H1 (cell line): ENCODE measurements around the gene ATE1. TPM values are rescaled to one million over a fixed set of nuclear protein-coding genes. Genes with fewer than 3 reads are reported as not detected.

Experiments
- CTCF ChIA-PET: fragments of 300-600 bp; sonication (Branson Sonifier 250); formaldehyde crosslinking; loops from one replicate; lab custom pipeline; 2021; ENCODE audit not compliant: partially characterized antibody; lab: Charles Lee
- POLR2A ChIA-PET: fragments of 300-600 bp; sonication (Branson Sonifier 250); formaldehyde crosslinking; loops from one replicate; lab custom pipeline; 2021; ENCODE audit warnings: inconsistent platforms; ENCODE audit not compliant: partially characterized antibody; lab: Charles Lee
- DNase-seq, 2 experiments: peaks; one replicate each; pipeline versions ENCODE4 v3.0.0 to v3.0.0-alpha.2; 2010 to 2022; ENCODE audit warnings: low spot score in 2 of 2, low read depth in 1 of 2, mixed read lengths in 1 of 2
- FAIRE-seq: peaks from 2 replicates; lab custom pipeline; 2011; peaks lifted over from hg19 to GRCh38; lab: Jason Lieb, UNC
- H2AFZ ChIP-seq: 2 replicates; pipeline ENCODE4 v1.8.1; 2012; ENCODE audit warnings: low read length, inconsistent platforms
- H2AK5ac ChIP-seq: 2 replicates; pipeline ENCODE4 v1.6.1; 2013; ENCODE audit warnings: low read depth, low read length
- H2BK120ac ChIP-seq: replicated peaks from 2 replicates; pipeline ENCODE3; 2013; ENCODE audit warnings: low read depth, low read length, inconsistent platforms
- H2BK12ac ChIP-seq: 2 replicates; pipeline ENCODE4 v1.6.1; 2013; ENCODE audit warnings: low read depth, low read length
- H2BK15ac ChIP-seq: 2 replicates; pipeline ENCODE4 v1.6.1; 2013; ENCODE audit warnings: low read length
- H2BK20ac ChIP-seq: 2 replicates; pipeline ENCODE4 v1.6.1; 2013; ENCODE audit warnings: low read length
- H2BK5ac ChIP-seq: 2 replicates; pipeline ENCODE4 v1.6.1; 2013; ENCODE audit warnings: low read depth, low read length
- H3K14ac ChIP-seq: 2 replicates; pipeline ENCODE4 v1.6.1; 2013; ENCODE audit warnings: inconsistent platforms; ENCODE audit not compliant: insufficient read length
- H3K18ac ChIP-seq: 2 replicates; pipeline ENCODE4 v1.6.1; 2013; ENCODE audit warnings: low read length; ENCODE audit errors: extremely low read depth
- H3K23ac ChIP-seq: 2 replicates; pipeline ENCODE4 v1.6.1; 2013; ENCODE audit warnings: inconsistent platforms; ENCODE audit not compliant: insufficient read length
- H3K23me2 ChIP-seq: 2 replicates; pipeline ENCODE4 v1.6.1; 2013; ENCODE audit warnings: low read depth, low read length
- H3K27ac ChIP-seq: 2 replicates; pipeline ENCODE4 v1.6.1; 2011; ENCODE audit warnings: low read depth, low read length, inconsistent platforms
- H3K27me3 ChIP-seq, 4 experiments: replicated peaks in 1 of 4; 1 replicate in 1 of 4; 2 replicates in 3 of 4; pipeline versions ENCODE4 v1.6.1 to v1.8.1; 2011 to 2013; ENCODE audit warnings: low read length in 3 of 4, mild to moderate bottlenecking in 3 of 4, inconsistent platforms in 2 of 4, mixed read lengths in 2 of 4, moderate library complexity in 1 of 4; ENCODE audit not compliant: control insufficient read depth in 3 of 4, insufficient read depth in 3 of 4; ENCODE audit errors: extremely low read depth in 1 of 4
- H3K36me3 ChIP-seq, 4 experiments: 2 replicates each; pipeline versions ENCODE4 v1.6.1 to v1.8.1; 2011 to 2013; ENCODE audit warnings: mild to moderate bottlenecking in 4 of 4, low read length in 3 of 4, moderate library complexity in 2 of 4, control low read depth in 1 of 4, inconsistent platforms in 1 of 4; ENCODE audit not compliant: insufficient read depth in 4 of 4, control insufficient read depth in 2 of 4
- H3K4ac ChIP-seq: replicated peaks from 2 replicates; pipeline ENCODE3; 2013; ENCODE audit warnings: low read length, low read depth, mixed read lengths, inconsistent platforms; ENCODE audit not compliant: insufficient read length
- H3K4me1 ChIP-seq, 4 experiments: replicated peaks in 1 of 4; 1 replicate in 1 of 4; 2 replicates in 3 of 4; pipeline versions ENCODE4 v1.6.1 to v1.8.1; 2011 to 2013; ENCODE audit warnings: low read length in 3 of 4, inconsistent platforms in 2 of 4, mixed read lengths in 1 of 4; ENCODE audit not compliant: insufficient read depth in 4 of 4, control insufficient read depth in 3 of 4
- H3K4me2 ChIP-seq, 2 experiments: 2 replicates each; pipeline versions ENCODE4 v1.6.1 to v1.8.1; 2011 to 2013; ENCODE audit warnings: low read depth in 2 of 2, low read length in 2 of 2, control low read depth in 1 of 2, inconsistent platforms in 1 of 2, mild to moderate bottlenecking in 1 of 2; ENCODE audit not compliant: insufficient read depth in 1 of 2
- H3K4me3 ChIP-seq, 4 experiments: fragments of 200-600, 300-600 bp in 1 of 4; sonication (generic), shearing (Covaris generic), sonication (Bioruptor Twin) in 1 of 4; 2 replicates each; pipeline versions ENCODE4 v1.5.1 to v1.8.1; 2011 to 2016; ENCODE audit warnings: low read length in 4 of 4, low read depth in 3 of 4, control low read depth in 2 of 4, inconsistent platforms in 2 of 4, mild to moderate bottlenecking in 2 of 4, mixed read lengths in 1 of 4, moderate library complexity in 1 of 4; ENCODE audit not compliant: insufficient read depth in 2 of 4; ENCODE audit errors: extremely low read depth in 1 of 4
- H3K56ac ChIP-seq: replicated peaks from 2 replicates; pipeline ENCODE3; 2013; ENCODE audit warnings: low read depth, mild to moderate bottlenecking, mixed read lengths, low read length, inconsistent platforms; ENCODE audit not compliant: insufficient read length
- H3K79me1 ChIP-seq: 2 replicates; pipeline ENCODE4 v1.6.1; 2013; ENCODE audit warnings: low read depth, low read length, control low read depth
- H3K79me2 ChIP-seq, 2 experiments: 2 replicates each; pipeline versions ENCODE4 v1.6.1 to v1.8.1; 2012 to 2013; ENCODE audit warnings: low read length in 2 of 2, mild to moderate bottlenecking in 2 of 2, inconsistent platforms in 1 of 2; ENCODE audit not compliant: insufficient read depth in 2 of 2, control insufficient read depth in 1 of 2
- H3K9ac ChIP-seq, 4 experiments: replicated peaks in 1 of 4; 1 replicate in 1 of 4; 2 replicates in 3 of 4; pipeline versions ENCODE4 v1.6.1 to v1.8.1; 2011 to 2013; ENCODE audit warnings: low read depth in 3 of 4, low read length in 3 of 4, control low read depth in 2 of 4, mild to moderate bottlenecking in 2 of 4, moderate library complexity in 2 of 4, inconsistent platforms in 1 of 4; ENCODE audit errors: extremely low read depth in 1 of 4
- H3K9me3 ChIP-seq, 2 experiments: 2 replicates each; pipeline versions ENCODE4 v1.6.1 to v1.8.1; 2012 to 2013; ENCODE audit warnings: mild to moderate bottlenecking in 2 of 2, moderate library complexity in 2 of 2, control low read depth in 1 of 2, inconsistent platforms in 1 of 2, low read depth in 1 of 2, low read length in 1 of 2, mixed read lengths in 1 of 2; ENCODE audit not compliant: insufficient read depth in 2 of 2
- H4K20me1 ChIP-seq, 2 experiments: replicated peaks in 1 of 2; 2 replicates each; pipeline versions ENCODE3 to v1.8.1; 2011 to 2013; ENCODE audit warnings: inconsistent platforms in 2 of 2, low read length in 2 of 2, mild to moderate bottlenecking in 1 of 2; ENCODE audit not compliant: insufficient read depth in 2 of 2, control insufficient read depth in 1 of 2
- H4K5ac ChIP-seq: 2 replicates; pipeline ENCODE4 v1.6.1; 2013; ENCODE audit warnings: low read length, low read depth, mixed read lengths, inconsistent platforms; ENCODE audit not compliant: insufficient read length
- H4K8ac ChIP-seq: 2 replicates; pipeline ENCODE4 v1.8.0; 2013; ENCODE audit warnings: mild to moderate bottlenecking, moderate library complexity, low read length, inconsistent platforms; ENCODE audit not compliant: insufficient read depth; ENCODE audit errors: extremely low read depth
- H4K91ac ChIP-seq: replicated peaks from 2 replicates; pipeline ENCODE3; 2013; ENCODE audit warnings: low read length, mixed read lengths, inconsistent platforms; ENCODE audit not compliant: insufficient read length
- CHD2 ChIP-seq: IDR thresholded peaks from 2 replicates; pipeline ENCODE4 v1.6.1; 2012; ENCODE audit warnings: low read length, improper control_type of control experiment
- NRF1 ChIP-seq: IDR thresholded peaks from 2 replicates; pipeline ENCODE4 v1.6.1; 2011; ENCODE audit warnings: mild to moderate bottlenecking, low read depth, low read length, improper control_type of control experiment
- RAD21 ChIP-seq, 2 experiments: IDR thresholded peaks in 1 of 2; conservative IDR thresholded peaks in 1 of 2; 2 replicates each; pipeline ENCODE4 v1.6.1; 2011; ENCODE audit warnings: low read depth in 2 of 2, low read length in 2 of 2, improper control_type of control experiment in 1 of 2, inconsistent platforms in 1 of 2, mild to moderate bottlenecking in 1 of 2, moderate library complexity in 1 of 2
- SIX5 ChIP-seq: IDR thresholded peaks from 2 replicates; pipeline ENCODE4 v1.6.1; 2011; ENCODE audit warnings: mild to moderate bottlenecking, low read depth, low read length
- SP2 ChIP-seq: IDR thresholded peaks from 2 replicates; pipeline ENCODE4 v1.6.1; 2012; ENCODE audit warnings: mild to moderate bottlenecking, low read length, inconsistent platforms
- TAF1 ChIP-seq: IDR thresholded peaks from 2 replicates; pipeline ENCODE4 v1.6.1; 2011; ENCODE audit warnings: mild to moderate bottlenecking, low read depth, low read length
- WGBS, 2 experiments: shearing (Covaris generic) in 1 of 2; methylation state at CpG; one replicate each; pipeline versions ENCODE4 v1.1.6 to v1.1.7; 2013 to 2015; ENCODE audit warnings: low lambda C conversion rate in 2 of 2, mixed read lengths in 2 of 2, inconsistent platforms in 1 of 2, low coverage in 1 of 2, missing lambda C conversion rate in 1 of 2; ENCODE audit not compliant: insufficient replicate concordance in 2 of 2, insufficient coverage in 1 of 2, insufficient read length in 1 of 2; ENCODE audit errors: extremely low coverage in 1 of 2, missing lambda C conversion rate in 1 of 2; 5-methylcytosine and 5-hydroxymethylcytosine counted together
- polyA plus RNA-seq, 7 experiments: library from polyadenylated mRNA; depleted of rRNA in 3 of 7; stranded (reverse) in 5 of 7; unstranded in 2 of 7; fragments of >200 nt in 5 of 7; fragments of 200-250 nt in 2 of 7; gene quantifications; 1 replicate in 5 of 7; 2 replicates in 1 of 7; 4 replicates in 1 of 7; pipeline versions ENCODE4 v1.2.1 to v1.2.3, GENCODE V29; 2011 to 2013; ENCODE audit warnings: missing spikeins in 2 of 7, mixed read lengths in 2 of 7
- total RNA-seq: library from RNA; stranded (reverse); fragmentation: NEBNext Ultra II Directional; extraction: Animal tissue kit (Norgen Biotek cat#: 25700); gene quantifications from 2 replicates; pipeline ENCODE4 v1.2.1, GENCODE V29; 2021
- TF ChIP-seq, protein P1 (sequence below): IDR thresholded peaks from 2 replicates; pipeline ENCODE4 v1.6.1; 2011; ENCODE audit warnings: low read depth, mild to moderate bottlenecking, low read length; ENCODE audit not compliant: insufficient read depth

ATE1 gene
- total and polyA plus RNA-seq, 2 of the 8 experiments (the other 6 are each of a cell fraction or from before 2014, with no cell fraction given), result 8.8 to 26.9 TPM

DNA sequence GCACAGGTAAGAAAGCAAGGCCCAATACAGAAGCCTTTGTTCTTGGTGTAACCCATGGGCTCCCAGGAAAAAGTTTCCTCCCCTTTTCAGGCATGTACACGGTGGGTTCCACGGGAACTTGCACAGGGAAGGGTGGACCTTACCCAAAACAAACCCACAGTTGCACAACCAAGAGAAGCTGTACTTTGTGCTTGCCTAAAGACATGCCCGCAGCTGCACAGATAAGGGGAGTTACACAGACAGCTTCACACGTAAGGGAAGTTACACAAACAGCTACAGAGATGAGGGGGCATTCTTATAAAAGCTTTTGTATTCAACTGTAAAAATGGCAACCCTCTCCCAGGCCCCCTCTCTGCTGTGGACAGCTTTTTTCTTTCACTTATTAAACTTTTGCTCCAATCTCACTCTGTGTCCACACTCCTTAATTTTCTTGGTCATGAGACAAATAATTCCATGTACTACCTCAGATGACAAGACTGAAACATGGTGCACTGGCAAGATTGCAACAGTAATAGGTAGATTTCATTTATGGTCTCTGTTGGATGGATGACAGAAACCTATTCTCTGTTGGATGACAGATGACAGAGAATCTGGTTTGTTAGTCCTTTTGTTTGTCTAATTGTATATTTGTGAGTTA is 72.9 kb downstream of the ATE1 start:
- Histone ChIP-seq H3K4me2 (no peak overlapping the region), H3K18ac (no peak overlapping the region), H3K4ac (no peak overlapping the region), H4K20me1 (no peaks in the 10 kb centered on the region), H3K14ac (no peak overlapping the region), H2BK120ac (no peak overlapping the region), H3K79me1 (no peaks in the 10 kb centered on the region), H3K4me1 (no peaks in the 10 kb centered on the region; a peak in 1 of 7 replicates), H2AK5ac (no peak overlapping the region), H3K4me3 (no peak overlapping the region), H4K8ac (no peak overlapping the region), H3K56ac (no peak overlapping the region), H3K9me3 (no peaks in the 10 kb centered on the region), H3K9ac (no peak overlapping the region), H3K36me3 (peaks cover 0 to 9% (median 0%) of the 10 kb centered on the region in 4 experiments; a peak in 3 of 8 replicates), H2BK20ac (no peak overlapping the region), H4K91ac (no peak overlapping the region), H2BK12ac (no peak overlapping the region), H2BK5ac (no peak overlapping the region), H3K23ac (no peak overlapping the region), H2BK15ac (no peak overlapping the region), H2AFZ (no peak overlapping the region), H3K79me2 (no peaks in the 10 kb centered on the region), H3K23me2 (no peaks in the 10 kb centered on the region), H3K27me3 (no peaks in the 10 kb centered on the region), H4K5ac (no peak overlapping the region), H3K27ac (no peak overlapping the region)
- POLR2A ChIA-PET, result interaction anchor here (1.0 to 2.4 kb wide), 2 partner anchors 9 to 14 kb away, joined by 3 to 7 read pairs; no protein-coding TSS in a partner anchor
- CTCF ChIA-PET, result interaction anchor here (0.6 to 1.5 kb wide), 4 partner anchors 13 to 912 kb away, joined by 3 read pairs; no protein-coding TSS in a partner anchor
- WGBS, 2 experiments, result 81% methylated on average over 4 of the region's 4 CpGs; no CpG with 5 or more reads in 1 of the 2 experiments
- DNase-seq (no peak), FAIRE-seq (no peak)
- TF ChIP-seq NRF1 (no peak), RAD21 (IDR thresholded peaks at IDR 0.05 in 1 of 2, conservative IDR thresholded peaks at IDR 0.05 in 1 of 2; ENCODE audit: low read depth in 2 of 2, low read length in 2 of 2) (no peak), TAF1 (no peak), SIX5 (no peak), SP2 (no peak), CHD2 (no peak)
- TF ChIP-seq, protein P1, sequence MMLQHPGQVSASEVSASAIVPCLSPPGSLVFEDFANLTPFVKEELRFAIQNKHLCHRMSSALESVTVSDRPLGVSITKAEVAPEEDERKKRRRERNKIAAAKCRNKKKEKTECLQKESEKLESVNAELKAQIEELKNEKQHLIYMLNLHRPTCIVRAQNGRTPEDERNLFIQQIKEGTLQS, result no peak
